Panc1 (cell line): Measurements from ENCODE around the gene NHS. TPM values are rescaled to one million over a fixed set of nuclear protein-coding genes. Genes with fewer than 3 reads are reported as not detected.

Source experiments
- ATAC-seq: fragments of 200-7000 bp; cut with Tn5 transposase; 2 replicates; pipeline ENCODE4 v1.9.1; 2020; ENCODE audit warnings: mild to moderate bottlenecking, moderate library complexity
- BruUV-seq: library from RNA; stranded (reverse); fragments of 400-500 nt; replicated peaks from 2 replicates; lab custom pipeline; 2021; lab: Mats Ljungman, UMichigan
- CTCF ChIA-PET: fragments of 300-600 bp; sonication (Branson Sonifier 250); formaldehyde crosslinking; loops from one replicate; lab custom pipeline; 2022; ENCODE audit warnings: antibody characterized with exemption; lab: Charles Lee
- POLR2A ChIA-PET: fragments of 300-600 bp; sonication (Branson Sonifier 250); formaldehyde crosslinking; loops from one replicate; lab custom pipeline; 2022; ENCODE audit warnings: antibody characterized with exemption; lab: Charles Lee
- DNase-seq: peaks from one replicate; pipeline ENCODE4 v3.0.0-alpha.2; 2010; ENCODE audit warnings: low read depth, low spot score
- H3K27ac ChIP-seq: 2 replicates; pipeline ENCODE4 v1.5.1; 2011; ENCODE audit warnings: mild to moderate bottlenecking, low read length, inconsistent platforms
- H3K27me3 ChIP-seq: fragments of 200-500 bp; sonication (Bioruptor generic); 2 replicates; pipeline ENCODE4 v1.6.0; 2014; ENCODE audit warnings: low read length, inconsistent platforms; ENCODE audit not compliant: control insufficient read depth, insufficient read depth
- H3K36me3 ChIP-seq: fragments of 200-500 bp; sonication (Bioruptor generic); 2 replicates; pipeline ENCODE4 v1.5.1; 2014; ENCODE audit warnings: inconsistent platforms, mild to moderate bottlenecking, low read length, moderate library complexity; ENCODE audit not compliant: control insufficient read depth, insufficient read depth
- H3K4me1 ChIP-seq: 2 replicates; pipeline ENCODE4 v1.5.1; 2011; ENCODE audit warnings: inconsistent platforms, mild to moderate bottlenecking, low read length, moderate library complexity; ENCODE audit not compliant: control insufficient read depth, insufficient read depth
- H3K4me3 ChIP-seq, 2 experiments: 2 replicates each; pipeline ENCODE4 v1.5.1; 2011 to 2012; ENCODE audit warnings: low read depth in 2 of 2, low read length in 2 of 2, mild to moderate bottlenecking in 2 of 2, inconsistent platforms in 1 of 2, moderate library complexity in 1 of 2
- H3K9me3 ChIP-seq: fragments of 200-500 bp; sonication (Bioruptor generic); 2 replicates; pipeline ENCODE4 v1.5.1; 2014; ENCODE audit warnings: low read depth, mild to moderate bottlenecking, inconsistent platforms, low read length, moderate library complexity; ENCODE audit not compliant: control insufficient read depth, insufficient read depth
- POLR2AphosphoS5 ChIP-seq: IDR thresholded peaks from 2 replicates; pipeline ENCODE4 v1.6.1; 2012; ENCODE audit warnings: mild to moderate bottlenecking, low read depth, low read length, moderate library complexity
- REST ChIP-seq, 2 experiments: IDR thresholded peaks; 2 replicates each; pipeline ENCODE4 v1.6.1; 2011 to 2012; ENCODE audit warnings: low read depth in 2 of 2, control low read depth in 1 of 2, low read length in 1 of 2, mild to moderate bottlenecking in 1 of 2, moderate library complexity in 1 of 2; ENCODE audit not compliant: insufficient read depth in 1 of 2
- SIN3A ChIP-seq: IDR thresholded peaks from 2 replicates; pipeline ENCODE4 v1.6.1; 2012; ENCODE audit warnings: low read depth, mild to moderate bottlenecking, low read length, moderate library complexity, borderline replicate concordance; ENCODE audit not compliant: insufficient read depth
- TCF7L2 ChIP-seq: IDR thresholded peaks from 2 replicates; pipeline ENCODE4 v1.6.1; 2011; ENCODE audit warnings: mild to moderate bottlenecking, low read depth, low read length, inconsistent platforms
- in situ Hi-C: cut with HindIII; loops from 2 replicates; pipeline ENCODE4 v1.10.0; 2016; ENCODE audit warnings: low sequenced_read_pairs, low pct_unique_long_range_greater_than_20kb
- intact Hi-C: fragments of 100-400 bp; cut with micrococcal nuclease; formaldehyde crosslinking; loops from one replicate; pipeline ENCODE4 v1.10.0; 2022; ENCODE audit not compliant: unreplicated experiment
- total RNA-seq: library from RNA; stranded (reverse); gene quantifications from one replicate; pipeline ENCODE4 v1.2.1, GENCODE V29; 2021; ENCODE audit not compliant: unreplicated experiment
- TF ChIP-seq, protein P1 (sequence below): fragments of 450-650 bp; IDR thresholded peaks from 2 replicates; pipeline ENCODE4 v1.5.1; 2017; ENCODE audit warnings: mild to moderate bottlenecking

Gene NHS
- total RNA-seq, 1 experiment from 2014 or later: 0.80 TPM

GRCh38 chrX:17692709-17693346 lies 317.8 kb downstream of the NHS start:
- H3K4me1 ChIP-seq: no peaks in the 10 kb centered on the region
- TF ChIP-seq SIN3A: no peak
- no peak for TF ChIP-seq TCF7L2
- TF ChIP-seq REST (IDR thresholded peaks at IDR 0.05; ENCODE audit: insufficient read depth in 1 of 2, low read depth in 2 of 2, low read length in 1 of 2): no peak
- TF ChIP-seq, protein P1, sequence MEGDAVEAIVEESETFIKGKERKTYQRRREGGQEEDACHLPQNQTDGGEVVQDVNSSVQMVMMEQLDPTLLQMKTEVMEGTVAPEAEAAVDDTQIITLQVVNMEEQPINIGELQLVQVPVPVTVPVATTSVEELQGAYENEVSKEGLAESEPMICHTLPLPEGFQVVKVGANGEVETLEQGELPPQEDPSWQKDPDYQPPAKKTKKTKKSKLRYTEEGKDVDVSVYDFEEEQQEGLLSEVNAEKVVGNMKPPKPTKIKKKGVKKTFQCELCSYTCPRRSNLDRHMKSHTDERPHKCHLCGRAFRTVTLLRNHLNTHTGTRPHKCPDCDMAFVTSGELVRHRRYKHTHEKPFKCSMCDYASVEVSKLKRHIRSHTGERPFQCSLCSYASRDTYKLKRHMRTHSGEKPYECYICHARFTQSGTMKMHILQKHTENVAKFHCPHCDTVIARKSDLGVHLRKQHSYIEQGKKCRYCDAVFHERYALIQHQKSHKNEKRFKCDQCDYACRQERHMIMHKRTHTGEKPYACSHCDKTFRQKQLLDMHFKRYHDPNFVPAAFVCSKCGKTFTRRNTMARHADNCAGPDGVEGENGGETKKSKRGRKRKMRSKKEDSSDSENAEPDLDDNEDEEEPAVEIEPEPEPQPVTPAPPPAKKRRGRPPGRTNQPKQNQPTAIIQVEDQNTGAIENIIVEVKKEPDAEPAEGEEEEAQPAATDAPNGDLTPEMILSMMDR: no peak
- TF ChIP-seq POLR2AphosphoS5: no peak
- no peaks in the 10 kb centered on the region for H3K9me3 ChIP-seq
- no peak for ATAC-seq
- no peak overlapping the region for H3K27ac ChIP-seq
- no TSS peak for BruUV-seq
- POLR2A ChIA-PET: no interaction called here
- intact Hi-C loops (loop anchor here (5.0 kb wide), 1 partner anchor 451 kb away; no protein-coding TSS in a partner anchor), in situ Hi-C loops (no loop called here)
- CTCF ChIA-PET: no interaction called here
- H3K4me3 ChIP-seq: no peak overlapping the region
- DNase-seq: no peak
- no peaks in the 10 kb centered on the region for H3K27me3 ChIP-seq
- H3K36me3 ChIP-seq: no peaks in the 10 kb centered on the region

DNA sequence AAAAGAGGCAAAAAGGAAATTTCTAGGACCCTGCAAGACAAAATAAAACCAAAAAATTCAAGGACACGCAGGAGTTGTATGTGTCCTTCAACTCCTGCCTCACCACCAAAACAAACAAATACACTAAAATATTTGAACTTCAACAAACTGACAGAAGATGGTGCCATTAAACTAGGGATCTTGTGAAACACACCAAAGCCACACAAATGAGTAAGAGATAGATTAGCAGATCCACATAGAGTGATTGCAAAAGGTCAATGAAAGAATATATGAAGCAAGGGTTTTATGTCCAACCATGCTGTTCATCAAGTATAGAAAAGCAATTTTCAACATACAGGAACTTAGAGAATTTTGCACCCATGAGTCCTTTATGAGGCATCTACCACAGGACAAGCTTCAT lies 322.2 kb downstream of the NHS start:
- TF ChIP-seq SIN3A (no peak), REST (IDR thresholded peaks at IDR 0.05; ENCODE audit: insufficient read depth in 1 of 2, low read depth in 2 of 2, low read length in 1 of 2) (no peak), TCF7L2 (no peak), POLR2AphosphoS5 (no peak)
- TF ChIP-seq, protein P1: no peak
- ATAC-seq: no peak
- H3K27ac ChIP-seq: no peak overlapping the region
- no peak for DNase-seq
- no peaks in the 10 kb centered on the region for H3K27me3 ChIP-seq
- ChIA-PET POLR2A (no interaction called here), CTCF (no interaction called here)
- no peaks in the 10 kb centered on the region for H3K36me3 ChIP-seq
- H3K4me3 ChIP-seq: no peak overlapping the region
- no peaks in the 10 kb centered on the region for H3K9me3 ChIP-seq
- no peaks in the 10 kb centered on the region for H3K4me1 ChIP-seq
- in situ Hi-C loops: no loop called here
- intact Hi-C loops: no loop called here
- BruUV-seq: no TSS peak
